Activated T-helper 17 cell treated with anti-CD3 and anti-CD28 coated beads, Interleukin-2, amount 50 U/mL, for 72 hours (primary cell): ENCODE measurements around the gene PEX10. TPM values are rescaled to one million over a fixed set of nuclear protein-coding genes. Genes with fewer than 3 reads are reported as not detected.

Experiments
- ATAC-seq: fragments of 150-1000 bp; cut with Tn5 transposase; replicated peaks from 2 replicates; pipeline ENCODE4 v1.10.0; 2021; ENCODE audit warnings: mild to moderate bottlenecking, moderate library complexity
- H3K27ac Mint-ChIP-seq: one replicate; pipeline ENCODE4 v1.8.0; 2022; ENCODE audit warnings: mixed read lengths
- H3K27me3 Mint-ChIP-seq: one replicate; pipeline ENCODE4 v1.8.0; 2022; ENCODE audit warnings: mixed read lengths
- H3K36me3 Mint-ChIP-seq: one replicate; pipeline ENCODE4 v1.8.0; 2022; ENCODE audit warnings: low read depth, mild to moderate bottlenecking, mixed read lengths
- H3K4me1 Mint-ChIP-seq: one replicate; pipeline ENCODE4 v1.8.0; 2022; ENCODE audit warnings: mixed read lengths
- H3K4me3 Mint-ChIP-seq: one replicate; pipeline ENCODE4 v1.8.0; 2022; ENCODE audit warnings: mild to moderate bottlenecking, mixed read lengths
- H3K9me3 Mint-ChIP-seq: one replicate; pipeline ENCODE4 v1.8.0; 2022; ENCODE audit warnings: mixed read lengths
- total RNA-seq, 2 donors: library from RNA; stranded (reverse); gene quantifications; one replicate each; pipeline ENCODE4 v1.2.3, GENCODE V29; 2022

PEX10 gene
- total RNA-seq, 2 donors from 2014 or later, result 10.0 to 13.1 TPM

GRCh38 chr1:2377751-2378440 lies 34.5 kb downstream of the PEX10 start:
- Mint-ChIP-seq H3K4me1 (no peaks in the 10 kb centered on the region), H3K27ac (no peak overlapping the region), H3K27me3 (no peaks in the 10 kb centered on the region), H3K36me3 (no peaks in the 10 kb centered on the region), H3K4me3 (no peak overlapping the region), H3K9me3 (no peaks in the 10 kb centered on the region)
- no peak for ATAC-seq

DNA sequence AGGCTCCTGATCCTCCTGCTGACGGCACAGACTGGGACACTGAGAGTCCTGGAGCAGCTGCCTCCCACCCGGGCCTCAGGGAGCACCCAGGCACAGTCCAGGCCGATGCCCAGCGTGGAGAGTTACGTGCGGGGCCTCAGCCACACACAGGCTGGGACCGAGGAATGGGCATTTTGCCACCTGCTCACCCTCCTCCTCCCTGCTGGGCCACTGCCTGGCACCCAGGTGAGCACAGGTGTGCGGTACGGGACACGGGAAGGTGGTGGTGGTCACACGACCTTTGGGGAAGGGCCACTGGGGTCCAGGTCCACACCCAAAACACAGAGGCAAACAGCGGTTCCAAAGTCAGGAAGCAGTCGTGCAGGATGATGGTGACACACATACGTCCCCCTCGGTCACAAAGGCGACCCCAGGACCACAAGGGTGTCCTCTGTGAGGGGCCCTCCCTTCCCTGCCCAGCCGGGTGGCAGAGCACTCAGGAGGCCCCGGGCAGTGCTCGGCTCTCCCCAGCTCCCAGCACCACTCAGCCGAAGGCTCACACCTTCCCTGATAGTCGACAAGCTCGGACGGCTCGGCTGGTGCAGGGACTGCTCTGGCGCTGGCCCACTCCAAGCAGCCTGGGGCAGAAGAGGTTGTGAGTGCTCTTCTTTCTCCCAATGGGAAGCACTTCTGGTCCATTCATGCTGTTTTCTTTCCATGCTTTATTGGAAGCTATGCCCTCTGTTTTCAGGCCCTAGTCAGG lies 35.3 kb downstream of the PEX10 start:
- H3K4me3 Mint-ChIP-seq, result no peak overlapping the region
- H3K9me3 Mint-ChIP-seq, result no peaks in the 10 kb centered on the region
- no peaks in the 10 kb centered on the region for H3K27me3 Mint-ChIP-seq
- no peak overlapping the region for H3K27ac Mint-ChIP-seq
- no peak for ATAC-seq
- H3K4me1 Mint-ChIP-seq, result no peaks in the 10 kb centered on the region
- no peaks in the 10 kb centered on the region for H3K36me3 Mint-ChIP-seq

DNA sequence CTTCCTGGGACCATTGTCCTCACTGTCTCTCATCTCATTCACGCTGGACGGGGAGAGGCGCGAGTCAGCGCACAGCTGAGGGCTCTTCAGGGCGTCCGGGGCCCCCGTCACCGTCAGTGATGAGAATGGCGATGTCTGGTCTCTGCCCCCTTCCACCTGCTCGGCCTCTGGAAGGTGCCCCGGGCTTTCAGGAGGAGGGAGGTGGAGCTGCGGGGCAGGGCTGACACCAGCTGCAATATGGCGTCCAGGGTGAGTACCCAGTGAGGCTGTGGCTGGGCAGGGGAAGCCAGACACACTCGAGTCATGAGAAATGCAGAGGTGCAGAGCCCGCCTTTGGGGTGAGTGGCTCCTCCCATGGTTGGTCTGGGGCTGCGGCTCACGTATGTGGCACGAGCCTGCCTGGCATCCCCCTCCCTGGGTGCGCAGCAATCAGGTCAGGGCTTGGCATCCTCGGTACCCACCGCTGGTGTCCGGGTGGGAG lies 36.1 kb downstream of the PEX10 start:
- H3K27me3 Mint-ChIP-seq, result no peaks in the 10 kb centered on the region
- no peaks in the 10 kb centered on the region for H3K9me3 Mint-ChIP-seq
- no peak for ATAC-seq
- no peak overlapping the region for H3K27ac Mint-ChIP-seq
- no peak overlapping the region for H3K4me3 Mint-ChIP-seq
- H3K36me3 Mint-ChIP-seq, result no peaks in the 10 kb centered on the region
- H3K4me1 Mint-ChIP-seq, result no peaks in the 10 kb centered on the region

DNA sequence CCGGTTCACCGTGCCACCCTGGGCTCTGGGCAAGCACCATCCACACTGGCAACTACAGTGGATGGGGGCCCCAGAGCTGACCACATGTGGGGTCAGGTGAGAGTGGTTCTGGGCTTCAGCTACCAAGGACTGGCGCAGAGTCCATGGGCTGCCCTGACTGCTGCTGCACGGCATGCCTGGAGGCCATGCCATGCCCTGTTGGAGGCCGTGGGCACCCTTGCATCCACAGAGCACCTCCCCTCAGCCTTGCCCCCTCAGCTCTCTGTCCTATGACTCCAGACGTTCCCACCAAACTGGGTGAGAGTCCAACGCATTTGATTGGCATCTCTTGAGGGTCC lies 36.5 kb downstream of the PEX10 start:
- no peaks in the 10 kb centered on the region for H3K36me3 Mint-ChIP-seq
- no peaks in the 10 kb centered on the region for H3K9me3 Mint-ChIP-seq
- ATAC-seq, result no peak
- H3K27ac Mint-ChIP-seq, result no peak overlapping the region
- H3K4me3 Mint-ChIP-seq, result no peak overlapping the region
- no peaks in the 10 kb centered on the region for H3K4me1 Mint-ChIP-seq
- H3K27me3 Mint-ChIP-seq, result no peaks in the 10 kb centered on the region

DNA sequence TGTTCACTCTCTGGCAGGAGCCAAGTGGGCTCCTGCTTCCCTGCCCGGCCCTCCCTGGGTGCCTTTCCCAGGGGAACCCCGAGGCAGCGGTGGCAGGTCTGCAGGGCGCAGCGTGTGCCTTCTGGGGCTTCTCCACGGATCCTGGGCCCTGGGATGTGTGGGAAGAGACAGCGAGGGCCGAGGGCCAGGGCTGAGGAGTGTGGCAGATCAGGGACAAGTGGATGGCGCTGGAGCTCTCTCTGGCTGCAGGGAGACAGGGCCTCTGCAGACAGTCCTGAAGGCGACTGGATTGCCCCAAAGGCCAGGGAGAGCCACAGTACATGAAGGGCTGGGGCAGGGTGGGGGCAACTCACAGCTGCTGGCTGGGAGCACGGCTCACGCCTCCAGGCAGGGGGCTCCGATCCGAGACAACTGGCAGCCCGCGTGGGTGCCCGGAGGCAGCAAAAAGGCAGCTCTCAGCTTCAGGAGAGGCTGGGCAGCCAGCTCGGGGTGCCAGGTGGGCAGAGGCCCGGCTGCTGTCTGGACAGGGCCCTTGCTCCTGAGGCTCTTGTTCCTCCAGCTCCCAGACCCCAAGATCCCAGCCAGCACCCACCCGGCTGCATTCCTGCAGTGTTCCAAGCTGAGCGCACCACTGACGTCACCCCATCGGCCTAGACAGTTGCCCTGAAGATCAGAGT lies 37.0 kb downstream of the PEX10 start:
- ATAC-seq, result no peak
- no peaks in the 10 kb centered on the region for H3K9me3 Mint-ChIP-seq
- no peak overlapping the region for H3K4me3 Mint-ChIP-seq
- no peaks in the 10 kb centered on the region for H3K27me3 Mint-ChIP-seq
- H3K27ac Mint-ChIP-seq, result no peak overlapping the region
- H3K36me3 Mint-ChIP-seq, result no peaks in the 10 kb centered on the region
- H3K4me1 Mint-ChIP-seq, result no peaks in the 10 kb centered on the region

GRCh38 chr1:2374252-2375155 lies 37.9 kb downstream of the PEX10 start:
- no peak overlapping the region for H3K4me3 Mint-ChIP-seq
- ATAC-seq, result no peak
- H3K9me3 Mint-ChIP-seq, result no peaks in the 10 kb centered on the region
- H3K36me3 Mint-ChIP-seq, result no peaks in the 10 kb centered on the region
- no peak overlapping the region for H3K27ac Mint-ChIP-seq
- no peaks in the 10 kb centered on the region for H3K4me1 Mint-ChIP-seq
- no peaks in the 10 kb centered on the region for H3K27me3 Mint-ChIP-seq

GRCh38 chr1:2373551-2374251 lies 38.7 kb downstream of the PEX10 start:
- H3K36me3 Mint-ChIP-seq, result no peaks in the 10 kb centered on the region
- H3K27me3 Mint-ChIP-seq, result no peaks in the 10 kb centered on the region
- no peaks in the 10 kb centered on the region for H3K4me1 Mint-ChIP-seq
- no peak overlapping the region for H3K27ac Mint-ChIP-seq
- no peak overlapping the region for H3K4me3 Mint-ChIP-seq
- ATAC-seq, result no peak
- H3K9me3 Mint-ChIP-seq, result no peaks in the 10 kb centered on the region

DNA sequence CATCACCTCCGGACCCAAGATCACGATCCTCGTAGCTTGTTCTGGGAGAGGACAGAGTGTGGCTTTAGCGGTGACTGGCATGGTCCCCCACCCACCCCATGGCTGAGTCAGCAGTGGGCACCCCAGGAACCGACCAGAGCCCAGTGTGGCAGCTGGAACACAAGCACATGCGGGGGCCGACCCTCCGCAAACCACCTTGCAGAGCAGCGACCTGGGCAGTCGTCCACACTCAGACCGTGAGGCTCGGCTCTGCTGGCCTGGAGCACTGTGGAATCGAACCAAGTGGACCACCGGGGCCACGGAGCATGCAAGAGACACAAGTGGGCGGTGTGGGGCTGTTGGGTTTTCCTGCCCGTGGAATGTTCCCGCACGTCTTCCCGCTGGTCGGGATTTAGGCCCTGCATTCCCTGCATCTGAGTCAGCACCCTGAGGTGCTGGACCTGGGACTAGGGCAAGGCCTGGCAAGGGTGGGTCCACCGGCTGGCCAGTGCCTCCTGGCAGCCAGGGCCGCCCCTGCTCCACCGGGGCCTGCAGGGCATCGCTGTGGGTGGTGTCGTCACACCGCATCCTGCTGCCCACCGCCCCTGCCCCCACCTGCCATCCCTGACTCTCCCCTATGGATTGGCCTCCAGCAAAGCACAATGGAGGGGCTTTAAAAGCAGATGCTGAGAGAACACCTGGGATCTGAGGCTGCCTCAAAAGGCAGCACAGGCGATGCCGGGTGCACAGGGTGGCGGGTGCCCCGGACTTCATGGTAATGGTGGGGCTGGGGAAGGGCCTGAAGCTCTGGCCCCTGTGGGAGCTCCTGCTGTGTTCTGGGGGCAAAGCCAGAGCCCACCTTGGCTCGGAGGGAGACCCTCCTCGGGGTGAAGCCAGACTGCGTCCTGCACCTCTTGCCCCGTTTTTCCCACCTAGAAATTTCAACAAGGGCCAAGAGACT lies 39.5 kb downstream of the PEX10 start:
- Mint-ChIP-seq H3K4me1 (no peaks in the 10 kb centered on the region), H3K36me3 (no peaks in the 10 kb centered on the region), H3K27me3 (no peaks in the 10 kb centered on the region), H3K9me3 (no peaks in the 10 kb centered on the region), H3K4me3 (no peak overlapping the region), H3K27ac (no peak overlapping the region)
- ATAC-seq, result no peak

- ATAC-seq, result no peak
- H3K4me3 Mint-ChIP-seq, result no peak overlapping the region
- H3K4me1 Mint-ChIP-seq, result no peaks in the 10 kb centered on the region
- no peak overlapping the region for H3K27ac Mint-ChIP-seq
- H3K36me3 Mint-ChIP-seq, result no peaks in the 10 kb centered on the region
- H3K27me3 Mint-ChIP-seq, result no peaks in the 10 kb centered on the region
- peaks cover 5% of the 10 kb centered on the region for H3K9me3 Mint-ChIP-seq
Measured at GRCh38 chr1:2368053-2368744, 44.2 kb downstream of the PEX10 start.

GRCh38 chr1:2363847-2364513 lies 48.4 kb downstream of the PEX10 start:
- no peaks in the 10 kb centered on the region for H3K27me3 Mint-ChIP-seq
- peaks cover 5% of the 10 kb centered on the region for H3K9me3 Mint-ChIP-seq
- H3K27ac Mint-ChIP-seq, result no peak overlapping the region
- H3K4me1 Mint-ChIP-seq, result no peaks in the 10 kb centered on the region
- ATAC-seq, result no peak
- no peaks in the 10 kb centered on the region for H3K36me3 Mint-ChIP-seq
- no peak overlapping the region for H3K4me3 Mint-ChIP-seq

- no peak for ATAC-seq
- no peaks in the 10 kb centered on the region for H3K36me3 Mint-ChIP-seq
- H3K4me1 Mint-ChIP-seq, result no peaks in the 10 kb centered on the region
- H3K9me3 Mint-ChIP-seq, result peaks cover 5% of the 10 kb centered on the region
- H3K4me3 Mint-ChIP-seq, result no peak overlapping the region
- H3K27me3 Mint-ChIP-seq, result no peaks in the 10 kb centered on the region
- no peak overlapping the region for H3K27ac Mint-ChIP-seq
Measured at GRCh38 chr1:2360588-2361364, 51.6 kb downstream of the PEX10 start.
